ENCODE data around the gene TMEM219. TPM values are rescaled to one million over a fixed set of nuclear protein-coding genes. Genes with fewer than 3 reads are reported as not detected.

The TMEM219 gene
- total and polyA plus RNA-seq, 2 donors from 2014 or later, result 127 to 288 TPM

- Histone ChIP-seq H3K9ac (ENCODE audit: low read length in 3 of 3) (peak overlapping the region in 2 of 3 donors; percentile 80 to 99), H3K4me1 (ENCODE audit: control insufficient read depth in 2 of 3, insufficient read depth in 2 of 3, low read depth in 1 of 3, low read length in 3 of 3) (peaks cover 0 to 16% (median 14%) of the 10 kb centered on the region in 3 donors), H3K27me3 (ENCODE audit: control insufficient read depth, insufficient read depth, low read length) (no peaks in the 10 kb centered on the region), H3K9me3 (ENCODE audit: control insufficient read depth in 2 of 3, insufficient read depth in 1 of 3, low read length in 3 of 3) (no peaks in the 10 kb centered on the region), H3K4me3 (ENCODE audit: low read length in 3 of 3) (peak overlapping the region; percentile 96 to 99 (median 98)), H3K27ac (ENCODE audit: low read depth in 2 of 2, low read length in 2 of 2) (peak overlapping the region; percentile 98 to 99), H3K36me3 (ENCODE audit: control insufficient read depth in 2 of 3, insufficient read depth in 3 of 3, low read length in 3 of 3) (peaks cover 0 to 24% (median 5%) of the 10 kb centered on the region in 3 donors)
- intact Hi-C loops (cut with DNase I), result no loop called here
- DNase-seq (peak in 3 of 5 donors; percentile 67 to 88 (median 73)), FAIRE-seq (no peak)
- no peak for TF ChIP-seq CTCF (IDR thresholded peaks at IDR 0.05; ENCODE audit: borderline replicate concordance, extremely low read depth, insufficient read depth)
These were observed 32.9 kb downstream of the TMEM219 start for GRCh38 chr16:29994600-29995323.

GRCh38 chr16:29995324-29995910, 33.5 kb downstream of the TMEM219 start, which contains the start of gene HIRIP3:
TSS of gene HIRIP3 (minus strand) at chr16:29995617. CDS start at chr16:29995605, 12 bp downstream.
- Histone ChIP-seq H3K4me3 (ENCODE audit: low read length in 3 of 3) (peak within 1 kb of the TSS; percentile 96 to 99 (median 98)), H3K27me3 (ENCODE audit: control insufficient read depth, insufficient read depth, low read length) (no peaks in the 10 kb centered on the region), H3K27ac (ENCODE audit: low read depth in 2 of 2, low read length in 2 of 2) (peak within 1 kb of the TSS; percentile 98 to 99), H3K9me3 (ENCODE audit: control insufficient read depth in 2 of 3, insufficient read depth in 1 of 3, low read length in 3 of 3) (no peaks in the 10 kb centered on the region), H3K36me3 (ENCODE audit: control insufficient read depth in 2 of 3, insufficient read depth in 3 of 3, low read length in 3 of 3) (peaks cover 0 to 24% (median 4%) of the 10 kb centered on the region in 3 donors), H3K4me1 (ENCODE audit: control insufficient read depth in 2 of 3, insufficient read depth in 2 of 3, low read depth in 1 of 3, low read length in 3 of 3) (peaks cover 0 to 16% (median 14%) of the 10 kb centered on the region in 3 donors), H3K9ac (ENCODE audit: low read length in 3 of 3) (peak within 1 kb of the TSS; percentile 80 to 99 (median 92))
- intact Hi-C loops (cut with DNase I), result no loop called here
- peak; percentile 86 to 95 (median 94) for DNase-seq
- FAIRE-seq, result no peak
- TF ChIP-seq CTCF (IDR thresholded peaks at IDR 0.05; ENCODE audit: borderline replicate concordance, extremely low read depth, insufficient read depth), result no peak

- Histone ChIP-seq H3K9me3 (ENCODE audit: control insufficient read depth in 2 of 3, insufficient read depth in 1 of 3, low read length in 3 of 3) (no peaks in the 10 kb centered on the region), H3K4me3 (ENCODE audit: low read length in 3 of 3) (peak within 1 kb of the TSS; percentile 96 to 99 (median 98)), H3K27ac (ENCODE audit: low read depth in 2 of 2, low read length in 2 of 2) (peak within 1 kb of the TSS; percentile 98 to 99), H3K36me3 (ENCODE audit: control insufficient read depth in 2 of 3, insufficient read depth in 3 of 3, low read length in 3 of 3) (peaks cover 0 to 24% (median 3%) of the 10 kb centered on the region in 3 donors), H3K27me3 (ENCODE audit: control insufficient read depth, insufficient read depth, low read length) (no peaks in the 10 kb centered on the region), H3K4me1 (ENCODE audit: control insufficient read depth in 2 of 3, insufficient read depth in 2 of 3, low read depth in 1 of 3, low read length in 3 of 3) (peaks cover 0 to 16% (median 14%) of the 10 kb centered on the region in 3 donors), H3K9ac (ENCODE audit: low read length in 3 of 3) (peak within 1 kb of the TSS; percentile 80 to 99 (median 92))
- no peak for TF ChIP-seq CTCF (IDR thresholded peaks at IDR 0.05; ENCODE audit: borderline replicate concordance, extremely low read depth, insufficient read depth)
- intact Hi-C loops (cut with DNase I), result no loop called here
- FAIRE-seq (no peak), DNase-seq (peak; percentile 98 to 100 (median 98))
These were observed 34.3 kb downstream of the TMEM219 start, which contains the start of gene INO80E for GRCh38 chr16:29995911-29996765. TSS of gene INO80E (plus strand) at chr16:29996241. CDS start at chr16:29996311, 70 bp downstream.

All from kidney (tissue), 14 donors.